ENCODE data around the gene GNAT1.

GNAT1 gene

GRCh38 chr3:50190936-50191660 is at the start of gene GNAT1:
Gene GNAT1, plus strand, starts transcription at chr3:50191610. Its CDS starts 116 bp downstream, at chr3:50191726.
- DNase-seq (ENCODE audit: low read depth in 2 of 2), result no peak

- DNase-seq (ENCODE audit: low read depth in 2 of 2), result no peak
These were observed 45.0 kb upstream of the GNAT1 start for GRCh38 chr3:50146316-50146901.

GRCh38 chr3:50147016-50147415 is 44.4 kb upstream of the GNAT1 start:
- no peak for DNase-seq (ENCODE audit: low read depth in 2 of 2)

- DNase-seq (ENCODE audit: low read depth in 2 of 2), result no peak
These were observed 44.0 kb upstream of the GNAT1 start for GRCh38 chr3:50147447-50147846.

GRCh38 chr3:50147861-50148260 is 43.5 kb upstream of the GNAT1 start:
- no peak for DNase-seq (ENCODE audit: low read depth in 2 of 2)

GRCh38 chr3:50150404-50150750 is 41.0 kb upstream of the GNAT1 start:
- no peak for DNase-seq (ENCODE audit: low read depth in 2 of 2)

- no peak for DNase-seq (ENCODE audit: low read depth in 2 of 2)
These were observed 40.3 kb upstream of the GNAT1 start for GRCh38 chr3:50150863-50151686.

GRCh38 chr3:50151728-50152127 is 39.7 kb upstream of the GNAT1 start:
- no peak for DNase-seq (ENCODE audit: low read depth in 2 of 2)

GRCh38 chr3:50153782-50154475 is 37.5 kb upstream of the GNAT1 start:
- no peak for DNase-seq (ENCODE audit: low read depth in 2 of 2)

- no peak for DNase-seq (ENCODE audit: low read depth in 2 of 2)
These were observed 37.0 kb upstream of the GNAT1 start for GRCh38 chr3:50154476-50154839.

- DNase-seq (ENCODE audit: low read depth in 2 of 2), result peak; percentile 33 to 43
These were observed 36.4 kb upstream of the GNAT1 start, which contains the start of gene SEMA3F for GRCh38 chr3:50154840-50155490. Gene SEMA3F, plus strand, starts transcription at chr3:50155324. Its CDS starts 4,299 bp downstream, at chr3:50159623.

- DNase-seq (ENCODE audit: low read depth in 2 of 2), result no peak
These were observed 35.9 kb upstream of the GNAT1 start for GRCh38 chr3:50155491-50155878.

- no peak for DNase-seq (ENCODE audit: low read depth in 2 of 2)
These were observed 35.5 kb upstream of the GNAT1 start for GRCh38 chr3:50155891-50156290.

- DNase-seq (ENCODE audit: low read depth in 2 of 2), result no peak
These were observed 34.6 kb upstream of the GNAT1 start for GRCh38 chr3:50156549-50157493.

GRCh38 chr3:50157827-50158529 is 33.4 kb upstream of the GNAT1 start:
- no peak for DNase-seq (ENCODE audit: low read depth in 2 of 2)

GRCh38 chr3:50158530-50159146 is 32.8 kb upstream of the GNAT1 start:
- DNase-seq (ENCODE audit: low read depth in 2 of 2), result no peak

- DNase-seq (ENCODE audit: low read depth in 2 of 2), result no peak
These were observed 30.8 kb upstream of the GNAT1 start for GRCh38 chr3:50160561-50160983.

GRCh38 chr3:50161320-50161719 is 30.1 kb upstream of the GNAT1 start:
- no peak for DNase-seq (ENCODE audit: low read depth in 2 of 2)

Measured in stimulated activated CD4-positive, alpha-beta T cell treated with anti-CD3 and anti-CD28 coated beads, Interleukin-1b, Interleukin-23, amount 100 ng/mL, for 1 hour (primary cell).